Measurements from ENCODE around the gene TRIP10. TPM values are rescaled to one million over a fixed set of nuclear protein-coding genes. Genes with fewer than 3 reads are reported as not detected.
A peak's percentile ranks its signal among the peaks of the same experiment; 100 is the strongest.

Gene TRIP10
- total and polyA plus RNA-seq, 2 donors (not counting 1 experiment from before 2014, with no cell fraction given) = 32.3 to 35.3 TPM

DNA sequence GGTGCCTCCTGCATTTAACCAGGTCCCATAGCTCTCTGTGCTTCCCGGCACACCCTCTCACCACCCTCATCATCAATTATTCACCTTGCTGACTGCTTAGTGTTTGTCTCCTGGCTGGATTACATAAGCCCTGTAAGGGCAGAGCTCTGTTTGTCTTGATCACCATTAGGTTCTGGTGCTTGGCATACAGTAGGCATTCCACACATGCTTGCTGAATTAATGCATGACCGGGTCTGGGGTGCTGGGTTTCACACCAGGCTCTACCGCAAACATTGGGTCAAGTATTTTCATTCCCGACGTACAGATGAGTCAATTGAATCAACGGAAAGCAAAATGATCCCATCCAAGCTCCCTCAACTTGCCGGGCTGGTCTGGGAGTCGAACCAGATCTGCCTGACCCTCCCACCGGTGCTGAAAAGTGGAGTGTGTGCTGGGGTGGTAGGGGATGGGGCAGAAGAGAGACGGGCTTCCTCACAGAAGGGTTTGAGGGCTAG lies 61.6 kb downstream of the TRIP10 start:
- Histone ChIP-seq H4K20me1 (ENCODE audit: control insufficient read depth, extremely low read depth, insufficient read depth, low read length) (no peaks in the 10 kb centered on the region), H3K36me3 (ENCODE audit: control insufficient read depth, insufficient read depth, low read length) (no peaks in the 10 kb centered on the region), H3K27me3 (ENCODE audit: control insufficient read depth, insufficient read depth, low read length) (no peaks in the 10 kb centered on the region), H3K27ac (ENCODE audit: insufficient read depth, low read length) (no peak overlapping the region), H3K4me3 (replicated peaks in 1 of 4; ENCODE audit: control extremely low read depth in 1 of 4, insufficient read depth in 1 of 4, low read depth in 3 of 4, low read length in 4 of 4) (no peak overlapping the region), H3K4me1 (ENCODE audit: control insufficient read depth, extremely low read depth, insufficient read depth, low read length) (no peaks in the 10 kb centered on the region), H3K9ac (ENCODE audit: insufficient read depth, low read length) (no peak overlapping the region), H3K9me3 (ENCODE audit: control insufficient read depth, insufficient read depth, low read depth, low read length) (no peaks in the 10 kb centered on the region), H2AFZ (ENCODE audit: low read length) (no peak overlapping the region), H3K4me2 (ENCODE audit: extremely low read depth, insufficient read depth, low read length) (no peak overlapping the region), H3K79me2 (ENCODE audit: control insufficient read depth, insufficient read depth, low read length) (no peaks in the 10 kb centered on the region)
- TF ChIP-seq CTCF (conservative IDR thresholded peaks at IDR 0.05 in 1 of 2, IDR thresholded peaks at IDR 0.05 in 1 of 2; ENCODE audit: low read depth in 1 of 2, low read length in 2 of 2) = no peak
- TF ChIP-seq EZH2 (IDR thresholded peaks at IDR 0.05; ENCODE audit: low read length, missing control alignments) = no peak
- DNase-seq (ENCODE audit: low read depth in 2 of 2) = peak in 1 of 2 donors; percentile 89

Other genes with a start within 250 kb of the TRIP10 start
- gene TUBB4A, start 237.4 kb upstream of the TRIP10 start, total RNA-seq = not detected in 2 replicates
- gene TUBB4A, start 237.4 kb upstream of the TRIP10 start, polyA plus RNA-seq = not detected in 2 replicates
- 0.26 and 0.66 TPM in 2 replicates for gene TNFSF9, start 208.7 kb upstream of the TRIP10 start, total RNA-seq
- gene TNFSF9, start 208.7 kb upstream of the TRIP10 start, polyA plus RNA-seq = 0.22 and 0.40 TPM in 2 replicates
- gene CD70, start 148.5 kb upstream of the TRIP10 start, total RNA-seq = not detected in 2 replicates
- gene CD70, start 148.5 kb upstream of the TRIP10 start, polyA plus RNA-seq = not detected in 2 replicates
- under 0.01 TPM in 1 of 2 replicates, not detected in the other for gene TNFSF14, start 69.5 kb upstream of the TRIP10 start, total RNA-seq
- gene TNFSF14, start 69.5 kb upstream of the TRIP10 start, polyA plus RNA-seq = not detected in 2 replicates
- 1.2 and 27.0 TPM in 2 replicates for gene C3, start 19.0 kb upstream of the TRIP10 start, total RNA-seq
- 1.2 and 2.5 TPM in 2 replicates for gene C3, start 19.0 kb upstream of the TRIP10 start, polyA plus RNA-seq
- gene GPR108, start 2.1 kb upstream of the TRIP10 start, total RNA-seq = 33.9 and 57.0 TPM in 2 replicates
- 28.4 and 37.2 TPM in 2 replicates for gene GPR108, start 2.1 kb upstream of the TRIP10 start, polyA plus RNA-seq
- gene SH2D3A, start 27.8 kb downstream of the TRIP10 start, total RNA-seq = not detected in 2 replicates
- gene SH2D3A, start 27.8 kb downstream of the TRIP10 start, polyA plus RNA-seq = not detected in 2 replicates
- not detected in 2 replicates for gene VAV1, start 33.0 kb downstream of the TRIP10 start, total RNA-seq
- gene VAV1, start 33.0 kb downstream of the TRIP10 start, polyA plus RNA-seq = 0.02 TPM in 1 of 2 replicates, not detected in the other
- under 0.01 TPM in 1 of 2 replicates, not detected in the other for gene ADGRE1, start 147.9 kb downstream of the TRIP10 start, total RNA-seq
- not detected in 2 replicates for gene ADGRE1, start 147.9 kb downstream of the TRIP10 start, polyA plus RNA-seq

Data from fibroblast of lung (primary cell).